ENCODE results near the gene CHAF1B.

The CHAF1B gene

DNA sequence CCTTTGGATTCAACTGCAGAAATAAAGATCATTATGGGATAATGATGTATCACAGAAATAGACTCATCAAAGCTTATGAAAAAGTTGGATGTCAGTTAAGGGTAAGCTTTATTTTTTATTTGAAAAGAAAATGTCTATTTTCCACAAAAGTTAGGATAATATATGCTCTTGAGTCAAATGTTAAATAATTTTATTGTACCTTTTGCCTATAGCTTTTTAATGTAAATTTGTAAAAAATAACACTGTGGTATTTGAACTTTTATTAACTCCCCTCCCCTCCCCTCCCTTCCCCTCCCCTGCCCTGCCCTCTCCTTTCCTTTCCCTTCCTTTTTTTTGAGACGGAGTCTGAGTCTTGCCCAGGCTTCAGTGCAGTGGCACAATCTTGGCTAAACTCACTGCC is 40.3 kb upstream of the CHAF1B start:
- Histone ChIP-seq H3K9ac (ENCODE audit: low read length) (no peak overlapping the region), H3K27ac (ENCODE audit: low read depth, low read length) (no peak overlapping the region), H3K27me3 (ENCODE audit: low read length) (no peaks in the 10 kb centered on the region), H4K20me1 (ENCODE audit: low read depth, low read length) (no peaks in the 10 kb centered on the region), H3K9me3 (ENCODE audit: insufficient read depth, low read length) (no peaks in the 10 kb centered on the region), H3K79me2 (ENCODE audit: insufficient read depth, low read length) (no peaks in the 10 kb centered on the region), H2AFZ (ENCODE audit: low read depth, low read length, severe bottlenecking) (no peak overlapping the region), H3K4me2 (ENCODE audit: low read depth, low read length, poor library complexity, severe bottlenecking) (no peak overlapping the region), H3K36me3 (ENCODE audit: low read length) (peaks cover 3% of the 10 kb centered on the region; the same call in 1 of the 2 replicates), H3K4me3 (ENCODE audit: insufficient read depth, low read length, poor library complexity, severe bottlenecking) (no peak overlapping the region), H3F3A (ENCODE audit: insufficient read depth) (no peaks in the 10 kb centered on the region), H3K9me2 (replicated peaks; ENCODE audit: insufficient read depth, low read length) (no peaks in the 10 kb centered on the region)
- TF ChIP-seq EZH2phosphoT487 (conservative IDR thresholded peaks at IDR 0.05; ENCODE audit: low read length), result no peak
- TF ChIP-seq, protein P1, sequence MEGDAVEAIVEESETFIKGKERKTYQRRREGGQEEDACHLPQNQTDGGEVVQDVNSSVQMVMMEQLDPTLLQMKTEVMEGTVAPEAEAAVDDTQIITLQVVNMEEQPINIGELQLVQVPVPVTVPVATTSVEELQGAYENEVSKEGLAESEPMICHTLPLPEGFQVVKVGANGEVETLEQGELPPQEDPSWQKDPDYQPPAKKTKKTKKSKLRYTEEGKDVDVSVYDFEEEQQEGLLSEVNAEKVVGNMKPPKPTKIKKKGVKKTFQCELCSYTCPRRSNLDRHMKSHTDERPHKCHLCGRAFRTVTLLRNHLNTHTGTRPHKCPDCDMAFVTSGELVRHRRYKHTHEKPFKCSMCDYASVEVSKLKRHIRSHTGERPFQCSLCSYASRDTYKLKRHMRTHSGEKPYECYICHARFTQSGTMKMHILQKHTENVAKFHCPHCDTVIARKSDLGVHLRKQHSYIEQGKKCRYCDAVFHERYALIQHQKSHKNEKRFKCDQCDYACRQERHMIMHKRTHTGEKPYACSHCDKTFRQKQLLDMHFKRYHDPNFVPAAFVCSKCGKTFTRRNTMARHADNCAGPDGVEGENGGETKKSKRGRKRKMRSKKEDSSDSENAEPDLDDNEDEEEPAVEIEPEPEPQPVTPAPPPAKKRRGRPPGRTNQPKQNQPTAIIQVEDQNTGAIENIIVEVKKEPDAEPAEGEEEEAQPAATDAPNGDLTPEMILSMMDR (IDR thresholded peaks at IDR 0.05; ENCODE audit: insufficient read depth, low read length, poor library complexity, severe bottlenecking), result no peak

DNA sequence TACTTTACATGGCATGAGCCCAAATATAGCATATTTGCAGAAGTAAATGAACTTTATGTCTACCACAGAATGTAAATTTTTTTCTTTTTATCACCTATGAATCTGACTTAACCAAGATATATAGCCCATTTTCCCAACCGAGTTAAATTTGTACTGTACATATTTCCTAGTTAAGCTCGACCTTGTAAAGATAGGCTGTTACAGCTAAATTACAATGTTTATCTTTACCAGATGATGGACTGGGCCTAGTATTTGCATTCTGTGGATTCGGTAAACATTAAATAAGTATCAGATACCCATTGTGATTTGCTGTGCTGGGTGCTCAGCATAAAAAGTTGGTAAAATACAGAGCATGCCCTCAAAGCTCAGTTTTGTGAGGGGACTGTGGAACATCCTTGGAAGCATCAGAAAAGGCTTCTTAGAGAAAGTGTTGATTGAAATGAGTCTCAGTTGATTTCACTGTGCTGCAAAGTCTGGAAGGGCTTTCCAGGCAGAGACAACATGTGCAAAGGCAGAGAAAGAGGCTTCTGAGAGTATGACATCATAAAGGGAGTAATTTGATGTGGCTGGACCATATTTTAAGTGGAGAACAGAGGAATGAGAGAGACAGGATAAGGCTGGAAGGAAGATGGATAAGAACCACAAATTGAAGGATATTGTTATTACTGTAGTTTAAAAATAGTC is 37.8 kb upstream of the CHAF1B start:
- H3K27me3 ChIP-seq (ENCODE audit: low read length), result no peaks in the 10 kb centered on the region
- H3K27ac ChIP-seq (ENCODE audit: low read depth, low read length), result no peak overlapping the region
- H3K36me3 ChIP-seq (ENCODE audit: low read length), result peaks cover 7% of the 10 kb centered on the region; the same call in 1 of the 2 replicates
- no peaks in the 10 kb centered on the region for H3F3A ChIP-seq (ENCODE audit: insufficient read depth)
- H4K20me1 ChIP-seq (ENCODE audit: low read depth, low read length), result no peaks in the 10 kb centered on the region
- H3K4me3 ChIP-seq (ENCODE audit: insufficient read depth, low read length, poor library complexity, severe bottlenecking), result no peak overlapping the region
- no peak overlapping the region for H3K9ac ChIP-seq (ENCODE audit: low read length)
- no peak overlapping the region for H3K4me2 ChIP-seq (ENCODE audit: low read depth, low read length, poor library complexity, severe bottlenecking)
- H3K9me3 ChIP-seq (ENCODE audit: insufficient read depth, low read length), result no peaks in the 10 kb centered on the region
- H3K79me2 ChIP-seq (ENCODE audit: insufficient read depth, low read length), result no peaks in the 10 kb centered on the region
- TF ChIP-seq EZH2phosphoT487 (conservative IDR thresholded peaks at IDR 0.05; ENCODE audit: low read length), result no peak
- TF ChIP-seq, protein P1 (IDR thresholded peaks at IDR 0.05; ENCODE audit: insufficient read depth, low read length, poor library complexity, severe bottlenecking), result no peak
- H3K9me2 ChIP-seq (replicated peaks; ENCODE audit: insufficient read depth, low read length), result no peaks in the 10 kb centered on the region
- H2AFZ ChIP-seq (ENCODE audit: low read depth, low read length, severe bottlenecking), result no peak overlapping the region

DNA sequence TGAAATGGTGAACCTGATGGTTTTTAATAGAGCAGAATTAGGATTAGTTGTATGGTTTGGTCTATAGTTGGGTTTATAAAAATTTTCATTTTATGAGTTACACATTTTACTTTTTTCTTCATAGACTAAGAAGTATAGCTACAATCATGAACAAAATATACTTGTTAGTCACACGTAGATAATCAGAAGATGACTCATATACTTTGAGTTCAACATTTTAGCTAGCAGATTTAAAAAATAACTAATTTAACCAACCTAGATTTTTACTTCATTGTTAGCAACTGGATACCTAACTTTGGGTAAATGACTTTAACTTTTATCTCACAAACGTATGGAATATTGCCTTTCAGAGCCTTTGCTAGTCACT is 37.2 kb upstream of the CHAF1B start:
- Histone ChIP-seq H3K9me2 (replicated peaks; ENCODE audit: insufficient read depth, low read length) (no peaks in the 10 kb centered on the region), H3K4me3 (ENCODE audit: insufficient read depth, low read length, poor library complexity, severe bottlenecking) (no peak overlapping the region), H3K27ac (ENCODE audit: low read depth, low read length) (no peak overlapping the region), H3K4me2 (ENCODE audit: low read depth, low read length, poor library complexity, severe bottlenecking) (no peak overlapping the region), H3K79me2 (ENCODE audit: insufficient read depth, low read length) (no peaks in the 10 kb centered on the region), H4K20me1 (ENCODE audit: low read depth, low read length) (no peaks in the 10 kb centered on the region), H3K27me3 (ENCODE audit: low read length) (no peaks in the 10 kb centered on the region), H3K36me3 (ENCODE audit: low read length) (peaks cover 7% of the 10 kb centered on the region; the same call in 1 of the 2 replicates), H3K9ac (ENCODE audit: low read length) (no peak overlapping the region), H3K9me3 (ENCODE audit: insufficient read depth, low read length) (no peaks in the 10 kb centered on the region), H3F3A (ENCODE audit: insufficient read depth) (no peaks in the 10 kb centered on the region), H2AFZ (ENCODE audit: low read depth, low read length, severe bottlenecking) (no peak overlapping the region)
- TF ChIP-seq, protein P1 (IDR thresholded peaks at IDR 0.05; ENCODE audit: insufficient read depth, low read length, poor library complexity, severe bottlenecking), result no peak
- TF ChIP-seq EZH2phosphoT487 (conservative IDR thresholded peaks at IDR 0.05; ENCODE audit: low read length), result no peak
